Measurements from ENCODE around the gene PPM1B.

DNA sequence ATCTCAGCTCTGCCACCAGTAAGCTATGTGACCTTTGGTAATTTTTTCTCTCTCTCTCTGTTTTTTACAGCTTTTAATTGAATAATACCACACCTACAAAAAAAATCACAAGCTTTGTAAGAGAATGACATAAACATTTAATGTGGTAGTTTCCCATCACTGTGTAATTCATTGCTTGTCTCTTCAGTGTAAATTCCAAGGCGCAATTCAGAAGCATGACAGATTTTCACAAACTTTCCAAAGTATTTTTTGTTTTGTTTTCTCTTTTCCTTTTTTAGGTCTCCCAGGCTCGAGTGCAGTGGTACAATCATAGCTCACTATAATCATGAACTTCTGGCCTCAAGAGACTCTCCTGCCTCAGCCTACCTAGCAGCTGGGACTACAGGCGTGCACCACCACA, 25.0 kb upstream of the PPM1B start:
- TF ChIP-seq, protein P1, sequence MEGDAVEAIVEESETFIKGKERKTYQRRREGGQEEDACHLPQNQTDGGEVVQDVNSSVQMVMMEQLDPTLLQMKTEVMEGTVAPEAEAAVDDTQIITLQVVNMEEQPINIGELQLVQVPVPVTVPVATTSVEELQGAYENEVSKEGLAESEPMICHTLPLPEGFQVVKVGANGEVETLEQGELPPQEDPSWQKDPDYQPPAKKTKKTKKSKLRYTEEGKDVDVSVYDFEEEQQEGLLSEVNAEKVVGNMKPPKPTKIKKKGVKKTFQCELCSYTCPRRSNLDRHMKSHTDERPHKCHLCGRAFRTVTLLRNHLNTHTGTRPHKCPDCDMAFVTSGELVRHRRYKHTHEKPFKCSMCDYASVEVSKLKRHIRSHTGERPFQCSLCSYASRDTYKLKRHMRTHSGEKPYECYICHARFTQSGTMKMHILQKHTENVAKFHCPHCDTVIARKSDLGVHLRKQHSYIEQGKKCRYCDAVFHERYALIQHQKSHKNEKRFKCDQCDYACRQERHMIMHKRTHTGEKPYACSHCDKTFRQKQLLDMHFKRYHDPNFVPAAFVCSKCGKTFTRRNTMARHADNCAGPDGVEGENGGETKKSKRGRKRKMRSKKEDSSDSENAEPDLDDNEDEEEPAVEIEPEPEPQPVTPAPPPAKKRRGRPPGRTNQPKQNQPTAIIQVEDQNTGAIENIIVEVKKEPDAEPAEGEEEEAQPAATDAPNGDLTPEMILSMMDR (IDR thresholded peaks at IDR 0.05; ENCODE audit: insufficient read depth, low read length), result no peak
- TF ChIP-seq REST (IDR thresholded peaks at IDR 0.05; ENCODE audit: insufficient replicate concordance, low read depth) (no peak), GABPA (IDR thresholded peaks at IDR 0.05; ENCODE audit: low read depth) (no peak)
